GM18517 (cell line): ENCODE measurements around the gene IRF4.

Source experiments
- ATAC-seq: cut with Tn5 transposase; IDR thresholded peaks from one replicate; pipeline ENCODE4 v1.9.1; 2021; ENCODE audit warnings: mild to moderate bottlenecking, moderate library complexity; ENCODE audit not compliant: unreplicated experiment

IRF4 gene

DNA sequence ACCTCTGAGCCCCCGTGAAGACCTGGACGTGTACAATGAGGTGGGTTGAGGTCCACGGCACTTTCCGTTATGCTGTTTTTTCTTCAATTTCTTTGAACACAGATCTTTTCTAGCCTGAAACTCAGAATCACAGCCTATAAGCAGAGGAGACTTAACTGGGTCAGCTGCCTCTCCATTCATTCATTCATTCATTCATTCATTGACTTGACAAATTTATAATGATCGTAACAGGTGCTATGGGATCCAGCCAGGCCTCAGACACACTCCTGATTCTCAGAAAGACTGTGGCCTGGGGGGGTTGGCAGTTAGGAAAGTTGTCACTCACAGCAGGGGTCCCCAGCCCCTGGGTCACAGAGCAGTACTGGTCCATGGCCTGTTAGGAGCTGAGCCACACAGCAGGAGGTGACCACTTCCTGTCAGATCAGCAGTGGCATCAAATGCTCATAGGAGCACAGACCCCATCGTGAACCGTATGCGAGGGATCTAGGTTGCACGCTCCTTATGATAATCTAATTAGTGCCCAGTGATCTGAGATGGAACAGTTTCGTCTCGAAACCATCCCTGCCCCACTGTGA lies 38.6 kb upstream of the IRF4 start:
- no peak for ATAC-seq

DNA sequence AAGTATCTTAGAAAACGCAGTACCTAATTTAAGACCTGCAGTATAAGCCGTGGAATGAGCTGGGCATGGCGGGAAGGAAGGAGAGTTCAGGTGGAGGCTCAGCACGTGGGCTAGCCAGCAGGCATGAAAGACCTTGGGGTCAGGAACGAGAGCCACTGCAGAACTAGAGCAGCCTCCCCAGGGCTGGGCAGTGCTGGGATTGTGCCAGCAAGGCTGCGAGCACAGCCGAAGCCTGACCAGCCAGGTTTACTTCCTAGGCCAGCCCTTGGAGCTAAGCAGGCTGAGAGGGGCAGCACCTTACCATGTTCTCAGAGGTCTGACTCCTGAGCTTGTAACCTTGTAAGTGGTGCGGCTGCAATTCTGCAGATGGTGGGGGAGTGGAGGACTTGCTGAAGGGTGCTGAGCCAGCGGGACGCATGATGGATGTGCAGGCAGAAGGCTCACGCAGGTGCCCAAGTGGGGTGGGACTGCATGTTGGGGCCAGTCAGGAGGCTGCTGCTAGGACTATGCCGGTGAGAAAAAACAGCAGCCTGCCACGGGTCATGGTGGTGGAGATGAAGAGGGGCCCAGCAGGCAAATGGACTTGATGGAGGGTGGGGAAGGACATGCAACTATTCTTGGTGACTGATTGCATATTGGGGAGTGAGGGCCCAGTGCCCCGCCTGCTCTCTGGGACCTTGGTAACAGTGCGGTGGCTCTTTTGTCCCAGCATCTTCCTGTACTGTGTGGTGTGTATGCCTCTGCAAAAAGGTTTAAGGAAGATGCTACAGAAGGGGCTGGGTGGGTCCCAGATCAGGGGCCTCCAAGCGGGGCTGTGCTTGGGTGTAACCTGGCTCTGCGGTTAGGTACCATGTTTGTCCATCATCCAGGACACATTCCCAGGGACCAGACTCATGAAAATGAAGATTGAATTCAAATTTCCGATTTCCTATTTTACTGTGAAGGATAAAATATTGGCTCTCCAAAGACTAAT lies 37.6 kb upstream of the IRF4 start:
- no peak for ATAC-seq

DNA sequence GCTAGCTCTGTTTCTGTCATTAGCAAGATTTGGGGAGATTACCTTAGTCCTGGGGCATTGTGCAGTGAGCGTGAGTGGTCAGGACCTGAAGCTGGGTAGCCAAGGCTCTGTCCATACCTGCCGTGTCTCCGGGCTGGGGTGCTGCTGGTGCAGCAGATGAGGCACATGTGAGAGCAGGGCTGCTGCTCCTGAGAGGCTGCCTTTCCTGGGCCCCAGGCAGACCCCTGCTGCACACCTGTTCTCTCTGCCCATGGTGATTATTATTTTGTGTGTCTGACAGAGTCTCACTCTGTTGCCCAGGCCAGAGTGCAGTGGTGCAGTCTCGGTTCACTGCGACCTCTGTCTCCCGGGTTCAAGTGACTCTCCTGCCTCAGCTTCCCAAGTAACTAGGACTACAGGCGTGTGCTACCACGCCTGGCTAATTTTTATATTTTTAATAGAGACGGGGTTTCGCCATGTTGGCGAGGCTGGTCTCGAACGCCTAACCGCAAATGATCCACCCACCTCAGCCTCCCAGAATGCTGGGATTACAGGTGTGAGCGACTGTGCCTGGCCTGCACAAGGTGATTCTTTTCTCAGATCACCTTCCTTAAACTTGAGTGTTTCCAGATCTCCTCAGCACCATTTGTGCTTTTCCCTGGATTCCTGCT lies 36.8 kb upstream of the IRF4 start:
- ATAC-seq: no peak

DNA sequence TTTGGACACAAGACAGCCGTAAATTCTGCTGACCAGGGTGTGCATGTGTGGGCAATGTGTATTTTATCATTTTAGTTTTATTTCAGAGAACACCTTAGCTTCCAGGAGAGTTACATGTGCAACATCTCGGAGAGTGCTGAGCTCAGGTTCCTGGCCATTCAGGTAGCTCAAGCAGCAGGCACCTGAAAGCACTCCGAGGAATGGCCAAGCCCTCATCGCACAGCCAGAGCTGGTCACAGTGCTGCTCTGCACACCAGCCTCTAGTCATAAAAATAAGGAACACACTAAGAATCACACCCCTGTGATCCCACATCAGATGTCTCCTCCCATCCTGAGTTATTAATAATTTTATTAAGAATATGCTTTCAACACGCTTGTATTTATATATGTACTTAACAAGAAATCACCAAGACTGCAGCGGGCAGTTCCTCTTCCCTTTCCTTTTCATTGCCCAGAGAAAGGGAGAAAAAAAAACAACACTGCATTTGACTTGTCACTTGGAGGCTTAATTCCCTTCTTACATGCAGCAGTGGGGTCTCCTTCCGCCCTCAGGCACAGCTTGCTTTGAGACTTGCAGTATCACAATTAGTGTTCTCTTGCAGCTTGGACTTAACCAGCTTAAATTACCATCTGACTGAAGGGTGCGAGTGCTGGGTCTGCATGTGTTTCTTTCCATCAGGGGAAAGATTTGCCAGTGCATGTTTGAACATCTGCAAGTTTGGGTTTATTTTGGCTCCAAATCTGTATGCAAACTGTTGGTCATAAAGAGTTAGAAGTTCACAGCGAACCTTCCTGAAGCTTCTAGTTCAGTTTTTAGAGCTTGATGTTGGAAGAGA lies 36.0 kb upstream of the IRF4 start:
- no peak for ATAC-seq

DNA sequence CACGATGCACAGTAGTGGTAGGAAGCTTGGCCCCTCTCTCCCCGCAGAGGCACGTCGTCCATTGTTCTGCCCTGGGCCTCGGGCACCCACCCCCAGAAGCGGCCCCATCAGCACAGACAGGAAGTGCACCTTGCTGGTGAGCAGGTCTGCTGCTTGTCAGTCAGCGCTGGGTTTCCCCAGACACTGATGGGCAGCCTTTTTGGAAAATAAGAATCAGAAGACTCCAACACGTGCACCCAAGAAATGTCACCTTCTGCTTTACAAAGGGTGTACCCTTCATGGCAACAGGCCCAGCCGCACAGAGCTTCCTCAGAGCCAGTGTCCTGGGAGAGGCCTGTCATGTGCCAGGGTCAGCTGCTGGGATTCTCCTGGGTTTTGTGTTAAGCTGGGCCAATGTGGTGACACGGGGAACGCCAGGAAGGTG lies 34.7 kb upstream of the IRF4 start:
- ATAC-seq: no peak

DNA sequence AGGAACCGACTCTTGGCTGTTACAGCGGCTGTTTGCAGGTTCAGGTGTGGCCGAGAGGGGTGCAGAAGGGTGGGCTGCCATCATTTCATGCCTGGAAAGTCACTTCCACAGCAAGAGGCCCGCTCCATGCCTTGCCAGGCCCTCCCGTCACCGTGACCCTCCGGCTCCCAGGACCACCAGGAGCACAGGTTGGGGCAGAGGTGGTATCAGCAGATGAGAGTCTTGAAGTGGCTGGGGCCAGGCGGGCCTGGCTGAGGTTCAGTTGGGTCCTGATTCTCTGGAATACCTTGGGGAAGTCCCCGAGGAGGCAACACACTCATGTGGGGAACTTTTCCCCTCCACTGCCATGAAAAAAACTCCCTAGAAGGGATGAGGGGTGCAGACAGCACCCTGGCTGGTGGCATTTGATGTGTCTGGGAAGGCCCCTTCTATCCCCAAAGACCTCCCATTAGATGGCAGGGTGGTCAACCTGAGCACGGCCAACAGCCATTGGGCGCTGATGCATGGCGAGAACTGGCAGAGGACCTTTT lies 34.2 kb upstream of the IRF4 start:
- no peak for ATAC-seq

DNA sequence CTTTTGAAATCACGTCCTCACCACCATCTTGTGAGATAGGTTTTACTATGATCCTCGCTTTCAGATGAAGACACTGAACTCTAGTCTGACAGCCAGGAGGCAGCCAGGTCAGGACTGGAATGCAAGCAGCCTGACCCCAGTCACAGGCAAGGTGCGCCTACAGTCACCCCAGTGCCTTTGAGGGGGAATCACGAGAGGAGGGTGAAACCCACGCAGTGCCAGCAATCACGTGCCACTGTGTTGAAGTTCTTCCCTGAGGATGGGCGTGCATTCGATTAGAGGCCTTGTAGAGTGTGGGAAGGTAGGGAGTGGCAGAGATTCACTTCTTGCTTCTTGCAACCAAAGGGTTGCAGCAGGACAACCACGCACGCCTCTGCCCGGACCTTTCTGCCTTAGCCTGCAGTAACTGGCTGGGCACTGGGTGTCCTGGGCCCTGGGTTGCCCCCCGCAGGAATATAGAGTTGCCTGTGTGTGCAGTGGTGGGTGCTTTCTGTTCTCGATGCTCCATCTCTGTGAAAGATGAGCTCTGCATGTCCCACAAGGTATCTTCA lies 33.7 kb upstream of the IRF4 start:
- ATAC-seq: no peak

DNA sequence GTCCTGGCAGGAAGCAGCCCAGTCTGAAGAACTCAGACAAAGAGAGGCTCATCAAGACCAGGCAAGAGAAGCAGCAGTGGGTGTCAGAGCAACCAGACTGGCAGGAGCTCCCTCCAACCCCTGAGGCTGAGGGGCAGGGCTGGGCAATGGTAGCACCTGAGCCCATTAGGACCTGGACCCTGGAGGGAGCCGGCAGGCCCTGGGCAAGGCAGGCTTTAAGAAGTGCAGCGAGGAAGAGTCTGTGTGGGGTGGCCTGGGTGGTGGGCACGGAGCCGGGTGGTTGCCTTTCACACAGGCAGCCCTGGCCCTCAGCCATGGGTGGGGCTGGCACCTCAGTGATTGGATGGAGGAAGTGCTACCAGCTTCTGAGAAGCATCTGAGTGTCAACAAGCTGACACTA lies 33.1 kb upstream of the IRF4 start:
- ATAC-seq: no peak

DNA sequence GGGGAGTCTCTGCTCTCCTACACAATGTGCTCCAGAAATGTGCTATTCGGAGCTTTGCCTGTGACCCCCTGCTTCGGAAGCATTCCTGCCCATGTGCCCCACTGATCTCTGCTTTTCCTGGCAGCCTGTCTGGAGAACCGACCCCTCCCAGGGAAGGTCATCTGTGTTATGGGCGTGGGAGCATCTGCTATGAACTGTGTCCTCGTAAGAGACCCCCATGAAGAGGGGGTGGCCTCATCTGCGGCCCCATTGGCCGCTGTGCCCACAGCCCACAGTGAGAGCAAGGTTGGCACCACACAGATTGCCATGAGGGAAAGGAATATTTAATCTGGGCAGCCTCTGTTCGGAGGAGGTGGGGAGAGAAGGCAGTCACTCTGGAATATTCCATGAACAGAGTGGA lies 32.7 kb upstream of the IRF4 start:
- ATAC-seq: no peak

DNA sequence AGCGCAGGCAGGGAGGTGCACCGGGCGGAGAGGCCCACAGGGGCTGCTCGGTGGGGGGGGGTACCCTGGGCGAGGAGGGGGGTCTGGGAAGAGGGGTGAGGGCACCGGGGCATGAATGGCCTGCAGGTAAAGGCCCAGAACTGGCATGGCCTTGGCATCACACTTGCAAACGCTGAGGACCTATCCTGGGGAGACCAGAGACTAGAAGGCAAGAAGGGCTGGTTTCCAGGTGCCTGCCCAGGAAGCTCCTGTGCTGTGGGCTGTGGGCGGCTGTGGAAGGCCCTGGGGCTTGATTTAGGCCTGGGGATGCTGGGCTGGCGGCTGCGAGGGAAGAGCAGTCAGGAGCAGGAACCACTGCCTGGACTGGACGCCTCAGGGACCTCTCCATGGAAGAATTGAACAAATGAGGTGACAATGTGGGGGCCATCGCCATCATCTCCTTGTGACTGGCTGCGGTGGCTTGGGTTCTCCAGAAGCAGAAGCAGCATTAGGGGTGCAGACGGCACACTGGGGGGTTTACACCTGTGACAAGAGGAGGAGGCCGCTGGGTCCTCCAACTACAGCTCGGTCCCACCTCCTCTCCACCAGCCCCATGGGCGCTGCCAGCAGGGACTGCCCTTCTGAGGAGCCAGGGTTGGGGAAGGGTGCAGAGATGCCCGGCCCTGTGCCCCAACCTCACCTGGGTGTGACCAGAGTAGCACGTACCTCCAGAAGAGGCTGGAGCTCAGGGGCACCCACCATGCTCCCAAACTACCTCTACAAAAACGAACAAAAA lies 32.1 kb upstream of the IRF4 start:
- ATAC-seq: no peak

DNA sequence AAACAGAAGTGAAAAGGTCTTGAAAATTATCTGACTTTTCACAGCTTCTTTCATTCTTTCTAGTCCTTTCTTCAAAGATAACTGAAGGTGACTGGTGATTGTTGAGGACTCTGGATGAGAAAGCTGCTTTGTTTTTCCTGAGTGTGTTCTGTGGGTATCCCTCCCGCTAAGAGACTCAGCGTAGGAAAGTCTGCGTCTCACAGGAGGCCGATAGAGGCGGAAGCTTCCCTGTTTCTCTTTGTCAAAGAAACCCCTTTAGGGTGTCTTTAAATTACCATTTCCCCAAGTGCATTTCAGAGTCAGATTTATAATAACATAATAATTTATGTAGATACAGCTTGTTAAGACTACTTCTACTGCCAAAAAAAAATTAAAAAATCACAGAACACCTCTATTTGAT lies 31.2 kb upstream of the IRF4 start:
- ATAC-seq: no peak

DNA sequence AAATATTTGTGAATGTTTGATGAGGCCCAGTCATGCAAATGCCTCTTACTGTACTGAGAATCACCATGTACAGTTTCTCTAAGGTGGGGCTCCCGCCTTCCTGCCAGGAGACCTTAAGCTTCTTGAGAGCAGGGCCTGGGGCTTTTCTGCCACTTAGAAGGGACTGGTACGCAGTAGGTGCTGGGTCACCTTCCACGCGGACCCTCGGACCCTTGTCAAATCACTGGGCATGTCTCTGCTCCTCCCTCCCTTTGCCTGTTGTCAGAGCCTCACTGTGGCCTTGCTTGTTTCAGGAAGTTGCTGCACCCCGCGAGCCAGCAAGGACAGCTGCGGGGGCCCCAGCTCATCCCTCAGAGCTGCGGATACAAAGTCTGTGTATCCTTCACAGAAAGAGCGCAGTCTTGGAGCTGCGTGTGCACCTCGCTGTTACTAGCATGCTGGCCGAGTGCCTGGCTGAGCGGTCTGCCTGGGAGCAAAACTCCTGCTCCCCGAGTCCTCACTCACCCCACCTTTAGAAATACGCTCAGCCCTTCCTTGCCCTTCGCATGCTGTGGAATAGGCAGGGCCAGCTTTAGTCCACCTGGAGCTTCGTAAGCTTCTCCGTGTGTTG lies 30.7 kb upstream of the IRF4 start:
- ATAC-seq: no peak

DNA sequence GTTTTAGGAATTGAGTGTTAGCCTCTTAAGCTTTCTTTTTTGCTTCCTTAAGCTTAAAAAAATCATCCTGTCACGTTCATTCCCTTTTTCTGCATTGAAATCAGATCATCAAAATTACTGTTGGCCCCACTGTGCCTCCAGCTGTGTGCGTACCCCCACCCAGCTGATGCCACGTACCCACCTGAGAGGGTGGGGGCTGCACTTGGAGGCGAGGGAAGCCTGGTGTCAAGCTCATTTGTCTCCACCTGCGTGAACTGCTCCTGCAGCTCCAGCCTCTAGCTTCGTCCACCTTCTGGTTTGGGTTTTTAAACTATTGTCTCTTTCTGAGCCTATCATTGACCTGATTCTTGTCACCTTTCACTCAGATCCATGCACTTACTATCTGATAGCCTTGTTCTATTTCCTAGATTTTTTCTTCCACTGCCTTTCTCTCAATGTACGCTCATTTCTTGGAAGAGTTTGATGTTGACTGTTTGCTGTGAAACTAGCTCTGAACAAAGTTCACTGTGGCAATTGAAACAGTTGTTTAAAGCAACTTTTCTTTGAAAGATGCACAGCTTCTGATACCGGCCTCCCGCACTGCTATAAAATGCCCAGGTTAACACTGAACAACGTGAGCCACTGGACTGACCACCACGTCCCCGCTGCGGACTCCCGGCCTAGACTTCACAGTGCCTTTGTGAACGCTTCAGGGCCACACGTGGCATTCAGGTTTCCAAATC lies 30.0 kb upstream of the IRF4 start:
- ATAC-seq: no peak

DNA sequence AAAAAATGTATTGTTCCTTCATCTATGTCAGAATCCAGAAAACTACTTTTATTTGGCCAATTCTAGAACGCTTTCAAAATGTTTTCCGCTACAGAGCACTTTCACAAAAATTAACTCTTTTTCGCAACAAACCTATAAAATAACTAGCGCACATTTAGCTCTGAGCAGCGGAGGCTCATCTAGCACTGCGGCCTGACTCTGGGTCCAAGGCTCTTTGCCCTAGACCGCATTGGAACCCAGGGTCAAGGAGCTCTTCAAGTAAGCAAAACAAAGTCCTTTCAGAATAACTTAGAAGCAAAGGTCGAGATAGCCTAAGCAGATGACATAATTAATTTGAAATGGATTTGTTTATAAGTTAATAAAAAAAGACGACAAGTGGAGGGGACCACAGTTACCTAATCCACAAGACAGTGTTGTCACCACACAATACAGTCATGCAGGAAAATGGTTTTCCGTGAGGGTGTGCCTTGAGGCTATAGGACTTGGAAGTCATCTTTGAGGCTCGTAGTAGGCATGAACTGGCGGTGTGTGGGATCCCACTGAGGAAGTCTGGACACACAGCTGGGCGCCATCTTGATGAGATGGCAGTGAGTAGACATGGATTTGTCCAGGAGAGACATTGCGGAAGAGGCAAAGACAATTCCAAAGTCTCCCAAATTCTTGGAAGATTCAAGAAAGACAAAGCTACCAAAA lies 29.2 kb upstream of the IRF4 start:
- no peak for ATAC-seq

DNA sequence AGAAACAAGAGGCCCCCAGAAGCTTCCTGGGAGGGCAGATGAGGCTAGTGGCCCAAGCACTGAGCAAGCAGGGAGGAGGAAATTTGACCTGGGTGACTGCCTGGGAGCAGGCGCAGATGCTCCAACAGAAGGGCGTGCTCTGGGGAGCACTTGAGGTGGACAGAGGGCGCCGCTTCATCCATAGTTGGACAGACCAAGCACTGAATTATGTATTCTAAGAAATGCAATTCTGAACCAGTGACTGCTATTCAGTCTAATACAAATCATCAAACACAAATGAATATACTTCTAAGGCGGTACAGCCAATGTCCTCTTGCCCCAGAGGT lies 28.7 kb upstream of the IRF4 start:
- no peak for ATAC-seq

DNA sequence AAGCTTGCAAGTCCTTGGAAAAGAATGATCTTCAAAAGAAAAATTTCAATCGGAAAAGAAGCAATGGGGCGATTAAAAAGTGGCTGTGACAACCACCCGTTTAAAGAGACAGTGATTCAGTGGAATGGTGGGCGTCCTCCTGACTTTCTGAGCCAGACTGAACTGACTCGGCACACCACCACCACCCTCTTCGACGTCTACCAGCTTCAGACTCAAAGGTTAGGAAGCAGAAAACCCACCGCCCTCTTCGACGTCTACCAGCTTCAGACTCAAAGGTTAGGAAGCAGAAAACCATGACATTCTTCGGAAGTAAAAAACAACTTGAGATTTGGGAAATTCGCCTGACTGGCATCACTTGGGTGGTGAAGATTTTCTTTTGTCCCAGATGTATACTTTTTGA lies 28.3 kb upstream of the IRF4 start:
- ATAC-seq: no peak

DNA sequence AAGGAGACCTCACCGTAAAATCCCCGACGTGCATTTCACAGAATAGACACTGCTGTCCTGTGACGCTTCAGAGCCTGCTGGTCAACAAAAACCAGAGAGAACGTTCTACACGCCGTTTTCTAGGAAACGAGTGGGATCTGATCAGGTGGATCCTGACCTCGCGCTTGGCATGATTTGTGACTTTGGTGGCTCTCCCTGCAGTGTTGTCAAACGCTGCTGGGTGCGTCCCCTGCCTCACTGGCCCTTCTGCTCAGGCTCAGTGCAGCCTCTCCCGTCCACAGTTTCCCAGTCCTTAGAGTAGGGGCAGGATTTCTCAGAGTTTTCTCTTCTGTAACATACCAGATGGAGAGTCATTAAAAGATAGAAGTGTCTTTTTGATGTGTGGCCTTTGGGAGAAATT lies 27.6 kb upstream of the IRF4 start:
- no peak for ATAC-seq
